Measurements from ENCODE around the gene TKTL2.
"Not testable (repeated sequence)": the region's sequence is repeated elsewhere in the genome, so short reads cannot be mapped to it uniquely, and the experiment has no call there.

TKTL2 gene

DNA sequence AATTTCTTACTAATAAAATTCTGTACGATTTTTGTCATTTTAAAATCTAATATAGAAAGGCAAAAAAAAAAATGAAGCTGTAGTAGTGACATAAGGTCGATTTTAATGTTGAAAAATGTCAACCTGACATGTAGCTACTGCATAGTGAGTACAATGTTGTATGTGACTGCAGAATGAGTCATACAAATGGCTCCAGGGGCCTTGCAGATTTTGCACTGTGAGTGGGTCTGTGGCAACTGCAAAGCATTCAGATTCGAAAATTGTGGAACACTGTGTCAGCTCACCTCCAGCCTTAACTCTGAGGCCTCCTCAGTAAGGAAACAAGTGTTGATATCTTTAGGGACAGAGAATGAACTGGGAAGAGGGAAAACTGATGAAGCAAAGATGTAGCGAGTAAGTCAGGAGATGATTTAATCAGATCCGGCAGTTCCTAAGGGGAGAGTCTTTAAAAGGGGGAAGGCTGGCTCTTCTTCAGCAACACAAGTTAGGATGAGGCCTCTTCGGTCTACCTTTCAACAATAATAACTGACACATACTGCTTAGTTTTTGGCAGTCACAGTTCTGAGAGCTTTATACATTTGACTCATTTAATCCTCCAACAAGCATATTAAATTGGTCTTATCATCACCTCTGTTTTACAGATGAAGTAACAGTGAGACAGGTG, 24.9 kb downstream of the TKTL2 start:
- TF ChIP-seq, protein P1, sequence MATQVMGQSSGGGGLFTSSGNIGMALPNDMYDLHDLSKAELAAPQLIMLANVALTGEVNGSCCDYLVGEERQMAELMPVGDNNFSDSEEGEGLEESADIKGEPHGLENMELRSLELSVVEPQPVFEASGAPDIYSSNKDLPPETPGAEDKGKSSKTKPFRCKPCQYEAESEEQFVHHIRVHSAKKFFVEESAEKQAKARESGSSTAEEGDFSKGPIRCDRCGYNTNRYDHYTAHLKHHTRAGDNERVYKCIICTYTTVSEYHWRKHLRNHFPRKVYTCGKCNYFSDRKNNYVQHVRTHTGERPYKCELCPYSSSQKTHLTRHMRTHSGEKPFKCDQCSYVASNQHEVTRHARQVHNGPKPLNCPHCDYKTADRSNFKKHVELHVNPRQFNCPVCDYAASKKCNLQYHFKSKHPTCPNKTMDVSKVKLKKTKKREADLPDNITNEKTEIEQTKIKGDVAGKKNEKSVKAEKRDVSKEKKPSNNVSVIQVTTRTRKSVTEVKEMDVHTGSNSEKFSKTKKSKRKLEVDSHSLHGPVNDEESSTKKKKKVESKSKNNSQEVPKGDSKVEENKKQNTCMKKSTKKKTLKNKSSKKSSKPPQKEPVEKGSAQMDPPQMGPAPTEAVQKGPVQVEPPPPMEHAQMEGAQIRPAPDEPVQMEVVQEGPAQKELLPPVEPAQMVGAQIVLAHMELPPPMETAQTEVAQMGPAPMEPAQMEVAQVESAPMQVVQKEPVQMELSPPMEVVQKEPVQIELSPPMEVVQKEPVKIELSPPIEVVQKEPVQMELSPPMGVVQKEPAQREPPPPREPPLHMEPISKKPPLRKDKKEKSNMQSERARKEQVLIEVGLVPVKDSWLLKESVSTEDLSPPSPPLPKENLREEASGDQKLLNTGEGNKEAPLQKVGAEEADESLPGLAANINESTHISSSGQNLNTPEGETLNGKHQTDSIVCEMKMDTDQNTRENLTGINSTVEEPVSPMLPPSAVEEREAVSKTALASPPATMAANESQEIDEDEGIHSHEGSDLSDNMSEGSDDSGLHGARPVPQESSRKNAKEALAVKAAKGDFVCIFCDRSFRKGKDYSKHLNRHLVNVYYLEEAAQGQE (IDR thresholded peaks at IDR 0.05; ENCODE audit: insufficient replicate concordance, low read depth), result no peak
- TF ChIP-seq POLR2AphosphoS5 (IDR thresholded peaks at IDR 0.05; ENCODE audit: low read depth) (no peak), SPI1 (IDR thresholded peaks at IDR 0.05; ENCODE audit: borderline replicate concordance, low read depth) (no peak), GABPA (IDR thresholded peaks at IDR 0.05; ENCODE audit: low read depth) (no peak)
- TF ChIP-seq, protein P2, sequence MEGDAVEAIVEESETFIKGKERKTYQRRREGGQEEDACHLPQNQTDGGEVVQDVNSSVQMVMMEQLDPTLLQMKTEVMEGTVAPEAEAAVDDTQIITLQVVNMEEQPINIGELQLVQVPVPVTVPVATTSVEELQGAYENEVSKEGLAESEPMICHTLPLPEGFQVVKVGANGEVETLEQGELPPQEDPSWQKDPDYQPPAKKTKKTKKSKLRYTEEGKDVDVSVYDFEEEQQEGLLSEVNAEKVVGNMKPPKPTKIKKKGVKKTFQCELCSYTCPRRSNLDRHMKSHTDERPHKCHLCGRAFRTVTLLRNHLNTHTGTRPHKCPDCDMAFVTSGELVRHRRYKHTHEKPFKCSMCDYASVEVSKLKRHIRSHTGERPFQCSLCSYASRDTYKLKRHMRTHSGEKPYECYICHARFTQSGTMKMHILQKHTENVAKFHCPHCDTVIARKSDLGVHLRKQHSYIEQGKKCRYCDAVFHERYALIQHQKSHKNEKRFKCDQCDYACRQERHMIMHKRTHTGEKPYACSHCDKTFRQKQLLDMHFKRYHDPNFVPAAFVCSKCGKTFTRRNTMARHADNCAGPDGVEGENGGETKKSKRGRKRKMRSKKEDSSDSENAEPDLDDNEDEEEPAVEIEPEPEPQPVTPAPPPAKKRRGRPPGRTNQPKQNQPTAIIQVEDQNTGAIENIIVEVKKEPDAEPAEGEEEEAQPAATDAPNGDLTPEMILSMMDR (IDR thresholded peaks at IDR 0.05; ENCODE audit: insufficient read depth, low read length), result no peak
- DNase-seq (ENCODE audit: low read depth in 1 of 2, low spot score in 1 of 2), result no peak
- no peaks in the 10 kb centered on the region for H3K27me3 ChIP-seq (ENCODE audit: insufficient read depth, poor library complexity, severe bottlenecking)
- no peak overlapping the region for H3K4me3 ChIP-seq (replicated peaks; ENCODE audit: insufficient read depth, low read length)
- H3K27ac ChIP-seq (replicated peaks), result no peak overlapping the region

DNA sequence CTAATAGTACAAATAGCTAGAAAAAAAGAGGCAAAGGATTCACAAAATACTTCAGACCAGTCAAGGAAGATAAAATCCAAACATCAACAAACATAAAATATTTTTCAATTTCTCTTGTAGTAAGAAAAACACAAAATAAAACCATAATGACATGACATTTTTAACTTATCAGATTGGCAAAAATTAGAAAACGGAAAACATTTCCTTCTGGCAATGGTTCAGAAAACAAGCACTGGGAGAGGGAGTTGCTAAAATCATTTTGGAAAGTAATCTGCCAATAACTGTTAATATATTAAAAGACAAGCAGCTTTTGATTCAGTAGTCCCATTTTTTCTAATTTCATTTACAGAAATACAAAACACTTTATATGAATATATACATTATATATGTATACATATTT, 26.1 kb downstream of the TKTL2 start:
- H3K27me3 ChIP-seq (ENCODE audit: insufficient read depth, poor library complexity, severe bottlenecking), result no peaks in the 10 kb centered on the region
- H3K27ac ChIP-seq (replicated peaks), result no peak overlapping the region
- no peak for DNase-seq (ENCODE audit: low read depth in 1 of 2, low spot score in 1 of 2)
- TF ChIP-seq POLR2AphosphoS5 (IDR thresholded peaks at IDR 0.05; ENCODE audit: low read depth), result no peak
- no peak for TF ChIP-seq GABPA (IDR thresholded peaks at IDR 0.05; ENCODE audit: low read depth)
- TF ChIP-seq SPI1 (IDR thresholded peaks at IDR 0.05; ENCODE audit: borderline replicate concordance, low read depth), result no peak
- TF ChIP-seq, protein P2 (IDR thresholded peaks at IDR 0.05; ENCODE audit: insufficient read depth, low read length), result no peak
- TF ChIP-seq, protein P1 (IDR thresholded peaks at IDR 0.05; ENCODE audit: insufficient replicate concordance, low read depth), result no peak
- no peak overlapping the region for H3K4me3 ChIP-seq (replicated peaks; ENCODE audit: insufficient read depth, low read length)

DNA sequence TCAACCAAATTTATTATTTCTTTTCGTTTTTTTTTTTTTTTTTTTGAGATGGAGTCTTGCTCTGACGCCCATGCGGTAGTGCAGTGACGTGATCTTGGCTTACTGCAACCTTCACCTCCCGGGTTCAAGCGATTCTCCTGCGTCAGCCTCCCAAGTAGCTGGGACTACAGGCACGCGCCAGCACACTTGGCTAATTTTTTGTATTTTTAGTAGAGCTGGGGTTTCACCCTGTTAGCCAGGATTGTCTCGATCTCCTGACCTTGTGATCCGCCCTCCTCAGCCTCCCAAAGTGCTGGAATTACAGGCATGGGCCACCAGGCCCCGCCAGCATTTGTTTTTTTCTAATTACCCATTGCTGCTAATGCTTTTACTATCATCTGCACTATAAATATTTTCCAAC, 26.5 kb downstream of the TKTL2 start:
- DNase-seq (ENCODE audit: low read depth in 1 of 2, low spot score in 1 of 2); H3K4me3 ChIP-seq (replicated peaks; ENCODE audit: insufficient read depth, low read length); H3K27ac ChIP-seq (replicated peaks); H3K27me3 ChIP-seq (ENCODE audit: insufficient read depth, poor library complexity, severe bottlenecking): not testable (repeated sequence)

DNA sequence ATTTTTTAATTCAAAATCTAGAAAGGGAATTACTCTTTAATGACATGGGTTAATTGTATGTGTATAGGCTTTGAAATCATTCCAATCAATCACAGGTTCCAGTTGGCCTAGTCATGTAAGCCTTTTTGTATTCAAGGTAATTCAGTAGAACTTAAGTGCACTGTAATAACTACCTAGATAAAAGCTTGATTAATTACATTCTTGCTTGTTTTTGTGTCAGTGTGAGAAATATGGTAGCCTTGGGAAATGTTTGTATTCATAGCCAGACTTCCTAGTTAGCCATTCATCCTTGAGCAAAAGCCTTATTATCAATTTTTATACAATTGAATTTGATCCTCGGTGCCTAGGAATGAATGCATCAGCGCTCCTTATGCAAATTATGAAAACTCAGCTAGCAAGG, 33.5 kb downstream of the TKTL2 start:
- TF ChIP-seq, protein P1 (IDR thresholded peaks at IDR 0.05; ENCODE audit: insufficient replicate concordance, low read depth), result no peak
- TF ChIP-seq POLR2AphosphoS5 (IDR thresholded peaks at IDR 0.05; ENCODE audit: low read depth) (no peak), SPI1 (IDR thresholded peaks at IDR 0.05; ENCODE audit: borderline replicate concordance, low read depth) (no peak), GABPA (IDR thresholded peaks at IDR 0.05; ENCODE audit: low read depth) (no peak)
- TF ChIP-seq, protein P2 (IDR thresholded peaks at IDR 0.05; ENCODE audit: insufficient read depth, low read length), result no peak
- Histone ChIP-seq H3K4me3 (replicated peaks; ENCODE audit: insufficient read depth, low read length) (no peak overlapping the region), H3K27ac (replicated peaks) (no peak overlapping the region), H3K27me3 (ENCODE audit: insufficient read depth, poor library complexity, severe bottlenecking) (no peaks in the 10 kb centered on the region)
- no peak for DNase-seq (ENCODE audit: low read depth in 1 of 2, low spot score in 1 of 2)
